ENCODE results near the gene GAS7. TPM values are rescaled to one million over a fixed set of nuclear protein-coding genes. Genes with fewer than 3 reads are reported as not detected.

GAS7 gene
- total RNA-seq, 1 experiment from 2014 or later, result 6.0 TPM

- Mint-ChIP-seq H3K27me3 (ENCODE audit: low read depth) (peaks cover 2% of the 10 kb centered on the region; the same call in 1 of the 2 replicates), H3K4me3 (no peak overlapping the region), H3K36me3 (ENCODE audit: insufficient read depth in 1 of 3, low read depth in 3 of 3) (no peaks in the 10 kb centered on the region), H3K9me3 (no peaks in the 10 kb centered on the region; a peak in 1 of 5 replicates), H3K4me1 (peaks cover 5 to 19% of the 10 kb centered on the region in 2 experiments), H3K27ac (peak overlapping the region in 1 of 3 experiments; percentile 77; a peak in 2 of 7 replicates)
- Histone ChIP-seq H3K9me3 (ENCODE audit: control insufficient read depth, low read depth, low read length) (no peaks in the 10 kb centered on the region), H3K9ac (ENCODE audit: extremely low read depth, insufficient read length, low read length) (no peak overlapping the region), H2BK120ac (ENCODE audit: low read depth, low read length, poor library complexity, severe bottlenecking) (no peak overlapping the region), H3K4me1 (ENCODE audit: insufficient read depth, low read length) (no peaks in the 10 kb centered on the region), H2BK5ac (ENCODE audit: insufficient read length, low read length) (no peak overlapping the region), H2BK20ac (ENCODE audit: low read depth, low read length, poor library complexity, severe bottlenecking) (no peak overlapping the region), H2BK15ac (ENCODE audit: low read depth, low read length) (no peak overlapping the region), H3K18ac (ENCODE audit: insufficient read length, low read depth, low read length) (no peak overlapping the region), H4K5ac (ENCODE audit: insufficient read length, low read depth, low read length) (no peak overlapping the region), H3K79me2 (ENCODE audit: insufficient read depth, low read length) (no peaks in the 10 kb centered on the region), H3K56ac (ENCODE audit: insufficient read length, low read depth, low read length) (no peak overlapping the region), H3K4ac (ENCODE audit: low read depth, low read length) (no peak overlapping the region), H3T11ph (ENCODE audit: low read length) (no peak overlapping the region), H3K27me3 (ENCODE audit: insufficient read depth, low read length) (no peaks in the 10 kb centered on the region), H2BK12ac (ENCODE audit: insufficient read length, low read depth, low read length) (no peak overlapping the region), H3K14ac (ENCODE audit: insufficient read depth, low read length) (0 out of 2 replicates have a peak overlapping the region, but pooled peaks have one; percentile 6), H4K91ac (ENCODE audit: insufficient read length, low read depth, low read length) (no peak overlapping the region), H2AFZ (ENCODE audit: low read length) (no peak overlapping the region), H3K27ac (ENCODE audit: insufficient read length, low read depth, low read length) (no peak overlapping the region), H3K23ac (ENCODE audit: insufficient read length, low read depth, low read length) (no peak overlapping the region), H4K8ac (replicated peaks; ENCODE audit: insufficient read length, low read depth, low read length) (no peak overlapping the region), H3K23me2 (ENCODE audit: insufficient read length, low read depth, low read length, poor library complexity, severe bottlenecking) (no peaks in the 10 kb centered on the region), H4K20me1 (ENCODE audit: control insufficient read depth, insufficient read depth, insufficient read length) (no peaks in the 10 kb centered on the region), H3K79me1 (ENCODE audit: insufficient read depth, low read depth, low read length, poor library complexity, severe bottlenecking) (no peaks in the 10 kb centered on the region), H2AK5ac (ENCODE audit: insufficient read length, low read length) (no peak overlapping the region), H3K4me2 (ENCODE audit: insufficient read depth, insufficient read length, low read length) (no peak overlapping the region)
- DNase-seq, result no peak
- no peak for TF ChIP-seq CTCF (conservative IDR thresholded peaks at IDR 0.05)
- no CpG with 5 or more reads among the region's 21 CpGs for WGBS (ENCODE audit: extremely low coverage, insufficient read length, low lambda C conversion rate)
Measured at GRCh38 chr17:9926150-9926804, 272.1 kb downstream of the GAS7 start.
